ENCODE measurements around the gene SLC27A4.

SLC27A4 gene

GRCh38 chr9:128388150-128388549 is 47.8 kb downstream of the SLC27A4 start:
- Mint-ChIP-seq H3K4me1 (ENCODE audit: low read depth) (no peaks in the 10 kb centered on the region), H3K27me3 (no peaks in the 10 kb centered on the region), H3K4me3 (no peak overlapping the region), H3K36me3 (ENCODE audit: low read depth) (peaks cover 82% of the 10 kb centered on the region), H3K27ac (no peak overlapping the region), H3K9me3 (no peaks in the 10 kb centered on the region)
- no peak for DNase-seq

GRCh38 chr9:128389395-128390149 is 49.2 kb downstream of the SLC27A4 start:
- Mint-ChIP-seq H3K4me3 (no peak overlapping the region), H3K4me1 (ENCODE audit: low read depth) (no peaks in the 10 kb centered on the region), H3K27me3 (no peaks in the 10 kb centered on the region), H3K9me3 (no peaks in the 10 kb centered on the region), H3K27ac (no peak overlapping the region), H3K36me3 (ENCODE audit: low read depth) (peaks cover 76% of the 10 kb centered on the region)
- no peak for DNase-seq

GRCh38 chr9:128390150-128390812 is 50.0 kb downstream of the SLC27A4 start:
- Mint-ChIP-seq H3K36me3 (ENCODE audit: low read depth) (peaks cover 69% of the 10 kb centered on the region), H3K4me1 (ENCODE audit: low read depth) (no peaks in the 10 kb centered on the region), H3K27me3 (no peaks in the 10 kb centered on the region), H3K4me3 (no peak overlapping the region), H3K9me3 (no peaks in the 10 kb centered on the region), H3K27ac (no peak overlapping the region)
- DNase-seq = no peak

GRCh38 chr9:128390813-128391711 is 50.7 kb downstream of the SLC27A4 start:
- no peaks in the 10 kb centered on the region for H3K9me3 Mint-ChIP-seq
- H3K4me3 Mint-ChIP-seq = no peak overlapping the region
- no peaks in the 10 kb centered on the region for H3K4me1 Mint-ChIP-seq (ENCODE audit: low read depth)
- H3K36me3 Mint-ChIP-seq (ENCODE audit: low read depth) = peaks cover 62% of the 10 kb centered on the region
- H3K27me3 Mint-ChIP-seq = no peaks in the 10 kb centered on the region
- no peak for DNase-seq
- no peak overlapping the region for H3K27ac Mint-ChIP-seq

GRCh38 chr9:128391956-128392301 is 51.6 kb downstream of the SLC27A4 start:
- no peak overlapping the region for H3K4me3 Mint-ChIP-seq
- H3K4me1 Mint-ChIP-seq (ENCODE audit: low read depth) = no peaks in the 10 kb centered on the region
- peaks cover 3% of the 10 kb centered on the region for H3K27me3 Mint-ChIP-seq
- H3K27ac Mint-ChIP-seq = no peak overlapping the region
- peaks cover 53% of the 10 kb centered on the region for H3K36me3 Mint-ChIP-seq (ENCODE audit: low read depth)
- DNase-seq = no peak
- H3K9me3 Mint-ChIP-seq = no peaks in the 10 kb centered on the region

- no peak for DNase-seq
- no peaks in the 10 kb centered on the region for H3K4me1 Mint-ChIP-seq (ENCODE audit: low read depth)
Measured at GRCh38 chr9:128392302-128393144, 52.2 kb downstream of the SLC27A4 start.

GRCh38 chr9:128393145-128393775 is 52.9 kb downstream of the SLC27A4 start:
- peaks cover 9% of the 10 kb centered on the region for H3K27me3 Mint-ChIP-seq
- no peak overlapping the region for H3K27ac Mint-ChIP-seq
- DNase-seq = no peak
- H3K36me3 Mint-ChIP-seq (ENCODE audit: low read depth) = peaks cover 43% of the 10 kb centered on the region
- H3K9me3 Mint-ChIP-seq = no peaks in the 10 kb centered on the region
- no peak overlapping the region for H3K4me3 Mint-ChIP-seq
- H3K4me1 Mint-ChIP-seq (ENCODE audit: low read depth) = no peaks in the 10 kb centered on the region

More at GRCh38 chr9:128392302-128393144, 52.2 kb downstream of the SLC27A4 start:
- Mint-ChIP-seq H3K27ac (no peak overlapping the region), H3K36me3 (ENCODE audit: low read depth) (peaks cover 50% of the 10 kb centered on the region), H3K4me3 (no peak overlapping the region), H3K9me3 (no peaks in the 10 kb centered on the region), H3K27me3 (peaks cover 9% of the 10 kb centered on the region)

- no peak for DNase-seq
- Mint-ChIP-seq H3K9me3 (no peaks in the 10 kb centered on the region), H3K27me3 (peaks cover 9% of the 10 kb centered on the region), H3K4me3 (no peak overlapping the region), H3K4me1 (ENCODE audit: low read depth) (no peaks in the 10 kb centered on the region), H3K36me3 (ENCODE audit: low read depth) (peaks cover 37% of the 10 kb centered on the region), H3K27ac (no peak overlapping the region)
Measured at GRCh38 chr9:128393970-128394369, 53.6 kb downstream of the SLC27A4 start.

- no peaks in the 10 kb centered on the region for H3K9me3 Mint-ChIP-seq
- H3K36me3 Mint-ChIP-seq (ENCODE audit: low read depth) = peaks cover 32% of the 10 kb centered on the region
- H3K4me3 Mint-ChIP-seq = no peak overlapping the region
- H3K4me1 Mint-ChIP-seq (ENCODE audit: low read depth) = no peaks in the 10 kb centered on the region
- no peak for DNase-seq
- peaks cover 9% of the 10 kb centered on the region for H3K27me3 Mint-ChIP-seq
- no peak overlapping the region for H3K27ac Mint-ChIP-seq
Measured at GRCh38 chr9:128394379-128395168, 54.2 kb downstream of the SLC27A4 start.

- peaks cover 10% of the 10 kb centered on the region for H3K36me3 Mint-ChIP-seq (ENCODE audit: low read depth)
- no peaks in the 10 kb centered on the region for H3K4me1 Mint-ChIP-seq (ENCODE audit: low read depth)
Measured at GRCh38 chr9:128396970-128397613, 56.8 kb downstream of the SLC27A4 start.

GRCh38 chr9:128397831-128398230 is 57.5 kb downstream of the SLC27A4 start:
- Mint-ChIP-seq H3K4me1 (ENCODE audit: low read depth) (no peaks in the 10 kb centered on the region), H3K27ac (no peak overlapping the region), H3K4me3 (no peak overlapping the region), H3K27me3 (peaks cover 9% of the 10 kb centered on the region), H3K36me3 (ENCODE audit: low read depth) (peaks cover 8% of the 10 kb centered on the region), H3K9me3 (no peaks in the 10 kb centered on the region)
- DNase-seq = no peak

More at GRCh38 chr9:128396970-128397613, 56.8 kb downstream of the SLC27A4 start:
- no peaks in the 10 kb centered on the region for H3K9me3 Mint-ChIP-seq
- no peak overlapping the region for H3K27ac Mint-ChIP-seq
- H3K4me3 Mint-ChIP-seq = no peak overlapping the region
- peaks cover 9% of the 10 kb centered on the region for H3K27me3 Mint-ChIP-seq
- no peak for DNase-seq

GRCh38 chr9:128399861-128400260 is 59.5 kb downstream of the SLC27A4 start:
- Mint-ChIP-seq H3K4me3 (no peak overlapping the region), H3K36me3 (ENCODE audit: low read depth) (no peaks in the 10 kb centered on the region), H3K4me1 (ENCODE audit: low read depth) (no peaks in the 10 kb centered on the region), H3K27ac (no peak overlapping the region), H3K27me3 (peaks cover 9% of the 10 kb centered on the region), H3K9me3 (no peaks in the 10 kb centered on the region)
- no peak for DNase-seq

- Mint-ChIP-seq H3K4me1 (ENCODE audit: low read depth) (no peaks in the 10 kb centered on the region), H3K4me3 (no peak overlapping the region), H3K9me3 (no peaks in the 10 kb centered on the region), H3K27me3 (peaks cover 21% of the 10 kb centered on the region), H3K27ac (no peak overlapping the region), H3K36me3 (ENCODE audit: low read depth) (no peaks in the 10 kb centered on the region)
- no peak for DNase-seq
Measured at GRCh38 chr9:128404560-128404959, 64.2 kb downstream of the SLC27A4 start.
